ENCODE data around the gene RASSF3.
"Not testable (repeated sequence)": the region's sequence is repeated elsewhere in the genome, so short reads cannot be mapped to it uniquely, and the experiment has no call there.

The RASSF3 gene

DNA sequence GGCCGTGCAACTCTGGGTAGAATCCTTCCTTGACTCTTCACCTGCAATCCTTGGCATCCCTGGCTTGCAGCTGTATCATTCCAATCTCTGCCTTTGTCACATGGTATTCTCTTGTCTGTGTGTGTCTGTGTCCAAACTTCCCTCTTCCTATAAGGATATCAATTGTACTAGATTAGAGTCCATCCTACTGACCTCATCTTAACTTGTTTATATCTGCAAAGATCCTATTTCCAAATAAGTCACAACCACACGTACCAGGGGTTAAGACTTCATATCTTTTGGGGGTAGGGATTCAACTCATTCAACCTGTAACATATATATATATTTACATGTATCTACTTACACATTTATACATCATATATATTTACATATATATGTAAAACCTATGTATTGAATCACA lies 29.6 kb upstream of the RASSF3 start:
- no peak overlapping the region for H3K4me3 ChIP-seq (ENCODE audit: low read depth, low read length)
- TF ChIP-seq, protein P1, sequence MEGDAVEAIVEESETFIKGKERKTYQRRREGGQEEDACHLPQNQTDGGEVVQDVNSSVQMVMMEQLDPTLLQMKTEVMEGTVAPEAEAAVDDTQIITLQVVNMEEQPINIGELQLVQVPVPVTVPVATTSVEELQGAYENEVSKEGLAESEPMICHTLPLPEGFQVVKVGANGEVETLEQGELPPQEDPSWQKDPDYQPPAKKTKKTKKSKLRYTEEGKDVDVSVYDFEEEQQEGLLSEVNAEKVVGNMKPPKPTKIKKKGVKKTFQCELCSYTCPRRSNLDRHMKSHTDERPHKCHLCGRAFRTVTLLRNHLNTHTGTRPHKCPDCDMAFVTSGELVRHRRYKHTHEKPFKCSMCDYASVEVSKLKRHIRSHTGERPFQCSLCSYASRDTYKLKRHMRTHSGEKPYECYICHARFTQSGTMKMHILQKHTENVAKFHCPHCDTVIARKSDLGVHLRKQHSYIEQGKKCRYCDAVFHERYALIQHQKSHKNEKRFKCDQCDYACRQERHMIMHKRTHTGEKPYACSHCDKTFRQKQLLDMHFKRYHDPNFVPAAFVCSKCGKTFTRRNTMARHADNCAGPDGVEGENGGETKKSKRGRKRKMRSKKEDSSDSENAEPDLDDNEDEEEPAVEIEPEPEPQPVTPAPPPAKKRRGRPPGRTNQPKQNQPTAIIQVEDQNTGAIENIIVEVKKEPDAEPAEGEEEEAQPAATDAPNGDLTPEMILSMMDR (IDR thresholded peaks at IDR 0.05; ENCODE audit: low read depth, low read length, missing control alignments): no peak
- no peak for DNase-seq (ENCODE audit: low read depth)
- in situ Hi-C loops (cut with HindIII; ENCODE audit: low sequenced_read_pairs): no loop called here

DNA sequence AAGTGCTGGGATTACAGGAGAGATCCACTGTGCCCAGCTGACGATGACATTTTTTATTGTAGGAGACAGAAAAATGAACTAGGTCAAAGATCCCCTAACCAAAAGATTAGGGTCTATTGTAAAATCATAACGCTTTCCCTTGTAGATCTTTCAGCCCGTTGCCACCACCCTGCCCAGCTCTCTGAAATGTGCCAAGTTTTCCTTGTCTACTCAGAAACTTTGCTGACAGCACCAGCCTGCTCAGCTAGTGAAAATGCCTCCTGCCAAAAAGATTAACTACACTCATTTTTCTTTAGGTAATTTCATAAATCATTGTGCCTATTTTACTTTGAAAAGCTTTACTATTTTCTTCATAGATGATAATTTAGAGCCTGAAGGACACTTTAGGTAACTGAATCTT lies 28.2 kb upstream of the RASSF3 start:
- TF ChIP-seq, protein P1 (IDR thresholded peaks at IDR 0.05; ENCODE audit: low read depth, low read length, missing control alignments): no peak

DNA sequence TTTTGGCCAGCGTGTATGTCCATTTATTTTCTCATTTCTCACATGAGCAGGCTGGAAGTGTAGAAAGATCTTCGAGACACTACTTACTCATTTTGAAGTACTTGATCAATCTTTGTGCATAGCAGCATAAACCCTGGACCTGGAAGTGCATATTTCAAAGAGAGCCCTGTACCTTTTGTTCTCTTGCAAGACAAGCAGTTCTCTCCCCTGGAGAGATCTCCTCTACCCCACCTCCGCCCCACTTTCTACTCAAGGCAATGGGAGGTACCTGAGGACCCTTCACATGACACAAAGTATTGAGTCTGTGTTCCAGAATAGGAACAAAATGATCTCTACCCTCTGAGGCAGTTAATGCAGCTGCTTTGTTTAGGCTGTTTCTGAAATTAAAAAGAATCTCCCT lies 27.4 kb upstream of the RASSF3 start:
- no peak overlapping the region for H3K4me3 ChIP-seq (ENCODE audit: low read depth, low read length)
- TF ChIP-seq, protein P1 (IDR thresholded peaks at IDR 0.05; ENCODE audit: low read depth, low read length, missing control alignments): no peak
- in situ Hi-C loops (cut with HindIII; ENCODE audit: low sequenced_read_pairs): no loop called here

More for the DNA sequence above, 28.2 kb upstream of the RASSF3 start:
- in situ Hi-C loops (cut with HindIII; ENCODE audit: low sequenced_read_pairs): no loop called here
- no peak overlapping the region for H3K4me3 ChIP-seq (ENCODE audit: low read depth, low read length)
- no peak for DNase-seq (ENCODE audit: low read depth)

DNA sequence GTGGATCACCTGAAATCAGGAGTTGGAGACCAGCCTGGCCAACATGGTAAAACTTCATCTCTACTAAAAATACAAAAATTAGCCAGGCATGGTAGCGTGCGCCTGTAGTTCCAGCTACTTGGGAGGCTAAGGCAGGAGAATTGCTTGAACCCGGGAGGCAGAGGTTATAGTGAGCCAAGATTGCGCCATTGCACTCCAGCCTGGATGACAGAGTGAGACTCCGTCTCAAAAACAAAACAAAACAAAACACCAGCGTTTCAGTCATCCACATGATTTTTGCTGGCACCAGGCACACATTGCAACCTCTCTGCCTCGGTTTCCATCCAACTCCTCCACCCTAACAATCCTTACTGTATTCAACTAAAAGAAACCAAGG lies 26.9 kb upstream of the RASSF3 start:
- DNase-seq (ENCODE audit: low read depth); H3K4me3 ChIP-seq (ENCODE audit: low read depth, low read length); in situ Hi-C loops (cut with HindIII; ENCODE audit: low sequenced_read_pairs): not testable (repeated sequence)

More for the DNA sequence above, 27.4 kb upstream of the RASSF3 start:
- no peak for DNase-seq (ENCODE audit: low read depth)

DNA sequence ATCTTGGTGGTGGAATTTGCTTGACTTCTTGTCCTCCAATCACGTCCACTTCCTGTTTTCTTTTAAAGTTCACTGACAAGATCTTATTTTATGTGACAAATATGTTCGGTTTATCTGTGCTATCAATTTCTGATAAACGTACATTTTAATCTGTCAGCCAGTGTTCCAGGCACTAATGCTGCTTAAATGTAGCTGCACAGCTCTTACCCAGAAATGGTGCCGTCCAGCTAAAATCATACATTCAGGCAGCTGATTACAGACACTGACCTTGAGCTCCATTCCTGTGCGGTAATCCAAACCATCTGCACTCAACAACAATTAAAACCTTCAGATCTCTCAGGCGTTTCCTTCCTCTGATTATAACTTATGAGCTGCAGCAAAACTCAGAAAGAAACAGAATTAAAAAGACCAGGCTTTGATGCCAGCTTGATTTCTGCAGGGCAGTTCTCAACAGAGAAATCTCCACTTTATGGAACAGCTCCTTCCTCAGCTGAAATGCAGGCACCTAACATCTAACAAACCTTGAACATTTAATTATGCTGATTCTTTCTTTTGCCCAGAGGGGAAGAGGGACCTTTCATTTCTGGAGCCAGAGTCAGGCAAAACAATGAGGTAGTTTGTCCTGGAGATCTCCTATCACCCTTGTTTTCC lies 26.4 kb upstream of the RASSF3 start:
- TF ChIP-seq, protein P1 (IDR thresholded peaks at IDR 0.05; ENCODE audit: low read depth, low read length, missing control alignments): no peak
- no peak overlapping the region for H3K4me3 ChIP-seq (ENCODE audit: low read depth, low read length)
- in situ Hi-C loops (cut with HindIII; ENCODE audit: low sequenced_read_pairs): no loop called here
- DNase-seq (ENCODE audit: low read depth): no peak

DNA sequence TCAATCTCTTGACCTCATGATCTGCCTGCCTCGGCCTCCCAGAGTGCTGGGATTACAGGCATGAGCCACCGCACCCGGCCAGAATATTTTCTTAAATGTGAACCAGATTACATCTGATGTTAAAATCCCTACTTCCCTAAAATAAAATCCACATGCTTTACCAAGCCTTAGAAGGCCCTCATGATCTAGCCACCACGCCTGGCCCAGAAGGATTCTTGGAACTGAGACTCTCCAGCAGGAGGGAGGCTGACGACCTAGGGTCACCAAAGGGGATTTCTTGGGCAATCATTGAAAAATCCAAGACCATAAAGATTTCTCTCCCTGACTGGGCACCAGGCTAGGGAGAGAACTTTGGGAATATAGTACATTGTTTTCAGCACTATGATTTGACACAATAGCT lies 25.2 kb upstream of the RASSF3 start:
- TF ChIP-seq, protein P1 (IDR thresholded peaks at IDR 0.05; ENCODE audit: low read depth, low read length, missing control alignments): no peak
- in situ Hi-C loops (cut with HindIII; ENCODE audit: low sequenced_read_pairs): no loop called here
- H3K4me3 ChIP-seq (ENCODE audit: low read depth, low read length): no peak overlapping the region
- no peak for DNase-seq (ENCODE audit: low read depth)

DNA sequence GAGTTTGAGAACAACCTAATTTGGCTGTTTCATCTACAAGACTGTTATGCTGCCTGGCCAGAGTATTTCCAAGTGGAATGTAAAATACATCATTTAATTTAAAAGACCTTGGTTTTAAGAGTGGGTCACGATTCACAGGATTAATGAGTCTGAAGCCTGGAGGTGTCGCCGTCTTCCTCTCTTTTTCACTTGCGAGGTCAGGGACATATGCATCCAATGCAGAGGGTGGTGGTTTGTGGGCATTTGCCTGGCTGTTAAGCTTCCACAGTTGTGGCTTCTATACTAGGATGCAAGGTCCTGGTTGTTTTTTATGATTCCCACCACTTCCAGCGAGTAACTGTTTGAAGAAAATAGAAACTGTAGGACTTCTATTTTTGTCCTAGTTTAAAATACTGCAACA lies 22.8 kb upstream of the RASSF3 start:
- no peak overlapping the region for H3K4me3 ChIP-seq (ENCODE audit: low read depth, low read length)
- no peak for DNase-seq (ENCODE audit: low read depth)
- TF ChIP-seq, protein P1 (IDR thresholded peaks at IDR 0.05; ENCODE audit: low read depth, low read length, missing control alignments): no peak
- in situ Hi-C loops (cut with HindIII; ENCODE audit: low sequenced_read_pairs): no loop called here
